GM12878 (cell line): ENCODE measurements around the gene NOL8.

Experiments
- CTCF ChIP-seq, 3 experiments: IDR thresholded peaks in 2 of 3; conservative IDR thresholded peaks in 1 of 3; 2 replicates each; pipeline ENCODE4 v1.5.1; 2011; ENCODE audit warnings: low read depth in 3 of 3, low read length in 3 of 3, mild to moderate bottlenecking in 3 of 3, control low read depth in 2 of 3, moderate library complexity in 2 of 3, inconsistent platforms in 1 of 3, mixed read lengths in 1 of 3; ENCODE audit not compliant: control insufficient read depth in 2 of 3, insufficient read depth in 1 of 3; ENCODE audit errors: extremely low read depth in 1 of 3
- MAX ChIP-seq: IDR thresholded peaks from 2 replicates; pipeline ENCODE4 v1.6.1; 2012; ENCODE audit warnings: low read depth, low read length, improper control_type of control experiment
- POLR2A ChIP-seq: IDR thresholded peaks from 2 replicates; pipeline ENCODE4 v1.6.1; 2011; ENCODE audit warnings: low read depth, mild to moderate bottlenecking, low read length

- TF ChIP-seq POLR2A (no peak), MAX (no peak), CTCF (IDR thresholded peaks at IDR 0.05 in 2 of 3, conservative IDR thresholded peaks at IDR 0.05 in 1 of 3; ENCODE audit: control insufficient read depth in 2 of 3, extremely low read depth in 1 of 3, insufficient read depth in 1 of 3, low read depth in 3 of 3, low read length in 3 of 3) (no peak)
These were observed 14.6 kb downstream of the NOL8 start for GRCh38 chr9:92310562-92310961.
